ENCODE results near the gene FANCD2. TPM values are rescaled to one million over a fixed set of nuclear protein-coding genes. Genes with fewer than 3 reads are reported as not detected.

FANCD2 gene
- total RNA-seq, 2 donors from 2014 or later: 56.0 to 79.9 TPM

DNA sequence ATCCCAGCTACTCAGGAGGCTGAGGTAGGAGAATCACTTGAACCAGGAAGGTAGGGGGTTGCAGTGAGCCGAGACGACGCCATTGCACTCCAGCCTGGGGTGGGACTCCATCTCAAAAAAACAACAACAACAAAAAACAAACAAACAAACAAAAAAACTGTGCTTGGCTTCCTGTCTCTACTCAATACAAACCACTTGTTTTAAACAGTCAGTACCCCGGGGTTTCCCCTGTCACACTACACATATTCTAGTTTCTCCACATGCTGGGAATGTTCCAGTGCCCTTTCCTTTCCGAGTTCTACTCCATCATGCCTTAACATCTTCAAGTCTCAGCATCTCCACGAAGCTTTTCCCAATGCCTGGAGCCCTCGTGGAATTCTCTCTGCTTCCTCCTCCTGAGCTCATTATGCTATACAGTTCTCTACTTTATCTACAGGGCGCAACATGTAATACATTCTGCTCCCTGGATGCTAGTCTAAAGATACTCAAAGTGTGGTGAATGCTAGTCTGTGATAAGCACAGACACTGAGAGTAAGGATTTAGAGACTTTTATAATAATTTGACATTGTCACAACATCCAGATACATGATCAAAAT lies 47.4 kb upstream of the FANCD2 start:
- Histone ChIP-seq H3K9ac (ENCODE audit: extremely low read depth, low read length, poor library complexity, severe bottlenecking) (no peak overlapping the region), H3K9me3 (ENCODE audit: control insufficient read depth, low read length) (no peaks in the 10 kb centered on the region), H3K4me1 (ENCODE audit: control insufficient read depth, insufficient read depth, low read length) (no peaks in the 10 kb centered on the region), H3K36me3 (ENCODE audit: control insufficient read depth, insufficient read depth, low read length) (peaks cover 69% of the 10 kb centered on the region), H3K27ac (ENCODE audit: low read depth, low read length) (no peak overlapping the region), H3K4me3 (ENCODE audit: low read length) (no peak overlapping the region), H3K27me3 (ENCODE audit: control insufficient read depth, insufficient read depth, low read length, poor library complexity, severe bottlenecking) (no peaks in the 10 kb centered on the region)
- 88 to 98% methylated on average over 4 to 8 of the region's 8 CpGs for WGBS, 2 experiments (ENCODE audit: insufficient coverage in 1 of 2, insufficient read length in 1 of 2)
- no peak for DNase-seq
- H3K9me3 Mint-ChIP-seq: no peaks in the 10 kb centered on the region
- peaks cover 48% of the 10 kb centered on the region for H3K36me3 Mint-ChIP-seq (ENCODE audit: low read depth)
- H3K4me3 Mint-ChIP-seq: no peak overlapping the region
- TF ChIP-seq, protein P1, sequence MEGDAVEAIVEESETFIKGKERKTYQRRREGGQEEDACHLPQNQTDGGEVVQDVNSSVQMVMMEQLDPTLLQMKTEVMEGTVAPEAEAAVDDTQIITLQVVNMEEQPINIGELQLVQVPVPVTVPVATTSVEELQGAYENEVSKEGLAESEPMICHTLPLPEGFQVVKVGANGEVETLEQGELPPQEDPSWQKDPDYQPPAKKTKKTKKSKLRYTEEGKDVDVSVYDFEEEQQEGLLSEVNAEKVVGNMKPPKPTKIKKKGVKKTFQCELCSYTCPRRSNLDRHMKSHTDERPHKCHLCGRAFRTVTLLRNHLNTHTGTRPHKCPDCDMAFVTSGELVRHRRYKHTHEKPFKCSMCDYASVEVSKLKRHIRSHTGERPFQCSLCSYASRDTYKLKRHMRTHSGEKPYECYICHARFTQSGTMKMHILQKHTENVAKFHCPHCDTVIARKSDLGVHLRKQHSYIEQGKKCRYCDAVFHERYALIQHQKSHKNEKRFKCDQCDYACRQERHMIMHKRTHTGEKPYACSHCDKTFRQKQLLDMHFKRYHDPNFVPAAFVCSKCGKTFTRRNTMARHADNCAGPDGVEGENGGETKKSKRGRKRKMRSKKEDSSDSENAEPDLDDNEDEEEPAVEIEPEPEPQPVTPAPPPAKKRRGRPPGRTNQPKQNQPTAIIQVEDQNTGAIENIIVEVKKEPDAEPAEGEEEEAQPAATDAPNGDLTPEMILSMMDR (conservative IDR thresholded peaks at IDR 0.05): no peak
- no peaks in the 10 kb centered on the region for H3K27me3 Mint-ChIP-seq (ENCODE audit: insufficient read depth)
- peak overlapping the region; percentile 20 for H3K27ac Mint-ChIP-seq
- H3K4me1 Mint-ChIP-seq: peaks cover 4% of the 10 kb centered on the region

DNA sequence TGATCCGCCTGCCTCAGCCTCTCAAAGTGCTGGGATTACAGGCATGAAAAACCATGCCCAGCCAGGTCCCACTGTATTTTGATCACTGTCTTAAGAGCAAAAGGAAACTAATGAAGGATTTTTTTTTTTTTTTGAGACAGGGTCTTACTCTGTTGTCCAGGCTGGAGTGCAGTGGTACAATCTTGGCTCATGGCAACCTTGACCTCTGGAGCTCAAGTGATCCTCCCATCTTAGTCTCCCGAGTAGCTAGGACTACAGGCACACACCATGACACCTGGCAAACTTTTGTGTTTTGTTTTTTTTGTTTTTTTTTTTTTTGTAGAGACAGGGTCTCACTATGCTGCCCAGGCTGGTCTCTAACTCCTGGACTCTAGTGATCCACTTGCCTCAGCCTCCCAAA lies 46.0 kb upstream of the FANCD2 start:
- H3K27me3 ChIP-seq (ENCODE audit: control insufficient read depth, insufficient read depth, low read length, poor library complexity, severe bottlenecking): no peaks in the 10 kb centered on the region
- no peaks in the 10 kb centered on the region for H3K9me3 Mint-ChIP-seq
- TF ChIP-seq, protein P1 (conservative IDR thresholded peaks at IDR 0.05): no peak
- peaks cover 36% of the 10 kb centered on the region for H3K36me3 Mint-ChIP-seq (ENCODE audit: low read depth)
- no peak for DNase-seq
- H3K27me3 Mint-ChIP-seq (ENCODE audit: insufficient read depth): no peaks in the 10 kb centered on the region
- no peak overlapping the region for H3K9ac ChIP-seq (ENCODE audit: extremely low read depth, low read length, poor library complexity, severe bottlenecking)
- no peaks in the 10 kb centered on the region for H3K9me3 ChIP-seq (ENCODE audit: control insufficient read depth, low read length)
- H3K4me3 Mint-ChIP-seq: no peak overlapping the region
- no peak overlapping the region for H3K27ac ChIP-seq (ENCODE audit: low read depth, low read length)
- 99 to 100% methylated on average over 2 of the region's 2 CpGs for WGBS, 2 experiments (ENCODE audit: insufficient coverage in 1 of 2, insufficient read length in 1 of 2)
- H3K27ac Mint-ChIP-seq: no peak overlapping the region
- peaks cover 64% of the 10 kb centered on the region for H3K36me3 ChIP-seq (ENCODE audit: control insufficient read depth, insufficient read depth, low read length)
- peaks cover 4% of the 10 kb centered on the region for H3K4me1 Mint-ChIP-seq
- peaks cover 1% of the 10 kb centered on the region for H3K4me1 ChIP-seq (ENCODE audit: control insufficient read depth, insufficient read depth, low read length)
- H3K4me3 ChIP-seq (ENCODE audit: low read length): no peak overlapping the region

DNA sequence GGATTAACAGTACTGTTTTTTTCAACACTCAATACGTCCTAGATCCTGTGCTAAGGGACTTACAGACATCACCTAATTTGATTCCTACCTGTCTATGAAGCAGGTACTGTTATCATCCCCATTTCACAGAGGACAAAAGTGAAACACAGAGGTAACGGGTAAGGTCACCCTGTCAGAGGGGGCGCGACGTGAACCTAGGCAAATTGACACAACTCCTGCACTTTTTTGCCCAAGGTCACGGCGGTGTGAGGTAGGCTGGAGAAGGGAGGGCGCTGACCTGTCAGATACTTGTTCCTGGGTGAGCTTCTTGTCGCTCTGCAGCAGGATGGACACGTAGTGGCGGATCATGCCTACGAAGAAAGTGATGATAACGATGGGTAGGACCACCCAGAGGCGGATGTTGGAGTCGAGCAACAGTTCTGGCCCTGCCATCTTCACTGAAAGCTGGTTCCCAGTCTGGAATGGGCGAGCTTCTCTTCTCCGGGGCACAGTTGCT lies 40.0 kb upstream of the FANCD2 start:
- Histone ChIP-seq H3K27me3 (ENCODE audit: control insufficient read depth, insufficient read depth, low read length, poor library complexity, severe bottlenecking) (no peaks in the 10 kb centered on the region), H3K9ac (ENCODE audit: extremely low read depth, low read length, poor library complexity, severe bottlenecking) (peak overlapping the region; percentile 82), H3K27ac (ENCODE audit: low read depth, low read length) (no peak overlapping the region), H3K4me3 (ENCODE audit: low read length) (peak overlapping the region; percentile 95), H3K4me1 (ENCODE audit: control insufficient read depth, insufficient read depth, low read length) (peaks cover 7% of the 10 kb centered on the region), H3K9me3 (ENCODE audit: control insufficient read depth, low read length) (no peaks in the 10 kb centered on the region), H3K36me3 (ENCODE audit: control insufficient read depth, insufficient read depth, low read length) (peaks cover 24% of the 10 kb centered on the region)
- peak overlapping the region; percentile 95 for H3K4me3 Mint-ChIP-seq
- H3K36me3 Mint-ChIP-seq (ENCODE audit: low read depth): peaks cover 8% of the 10 kb centered on the region
- peak overlapping the region; percentile 97 for H3K27ac Mint-ChIP-seq
- TF ChIP-seq, protein P1 (conservative IDR thresholded peaks at IDR 0.05): no peak
- H3K4me1 Mint-ChIP-seq: peaks cover 15% of the 10 kb centered on the region
- 1 to 3% methylated on average over 14 to 17 of the region's 17 CpGs for WGBS, 2 experiments (ENCODE audit: insufficient coverage in 1 of 2, insufficient read length in 1 of 2)
- no peaks in the 10 kb centered on the region for H3K9me3 Mint-ChIP-seq
- no peak for DNase-seq
- H3K27me3 Mint-ChIP-seq (ENCODE audit: insufficient read depth): no peaks in the 10 kb centered on the region

All from endodermal cell (in vitro differentiated cells).